ENCODE data around the gene CMTM5. TPM values are rescaled to one million over a fixed set of nuclear protein-coding genes. Genes with fewer than 3 reads are reported as not detected.

The CMTM5 gene
- total RNA-seq, 1 donor from 2014 or later, result 4.3 TPM

DNA sequence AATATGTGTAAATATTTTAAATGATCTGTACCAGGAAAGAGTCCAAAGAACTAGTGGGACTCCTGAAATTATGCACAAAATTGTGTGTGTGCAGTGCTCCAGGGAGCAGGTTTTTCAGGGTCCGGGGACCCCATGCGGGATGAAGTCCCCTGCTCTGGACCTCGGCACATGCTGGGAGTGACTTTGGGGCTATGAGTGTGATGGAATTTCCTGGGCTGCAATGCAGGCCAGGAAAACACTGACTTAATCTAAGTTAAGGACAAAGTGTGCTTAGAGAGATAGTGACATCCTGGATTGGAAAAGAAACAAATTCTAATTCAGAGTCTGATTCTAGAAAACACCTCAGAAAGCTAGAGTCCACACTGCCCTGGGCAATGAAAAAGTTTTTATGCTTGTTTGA, 37.4 kb downstream of the CMTM5 start:
- no peaks in the 10 kb centered on the region for H3F3A ChIP-seq (ENCODE audit: low read depth)
- TF ChIP-seq EZH2phosphoT487 (IDR thresholded peaks at IDR 0.05) (no peak), EZH2 (IDR thresholded peaks at IDR 0.05) (no peak)
- TF ChIP-seq, protein P1, sequence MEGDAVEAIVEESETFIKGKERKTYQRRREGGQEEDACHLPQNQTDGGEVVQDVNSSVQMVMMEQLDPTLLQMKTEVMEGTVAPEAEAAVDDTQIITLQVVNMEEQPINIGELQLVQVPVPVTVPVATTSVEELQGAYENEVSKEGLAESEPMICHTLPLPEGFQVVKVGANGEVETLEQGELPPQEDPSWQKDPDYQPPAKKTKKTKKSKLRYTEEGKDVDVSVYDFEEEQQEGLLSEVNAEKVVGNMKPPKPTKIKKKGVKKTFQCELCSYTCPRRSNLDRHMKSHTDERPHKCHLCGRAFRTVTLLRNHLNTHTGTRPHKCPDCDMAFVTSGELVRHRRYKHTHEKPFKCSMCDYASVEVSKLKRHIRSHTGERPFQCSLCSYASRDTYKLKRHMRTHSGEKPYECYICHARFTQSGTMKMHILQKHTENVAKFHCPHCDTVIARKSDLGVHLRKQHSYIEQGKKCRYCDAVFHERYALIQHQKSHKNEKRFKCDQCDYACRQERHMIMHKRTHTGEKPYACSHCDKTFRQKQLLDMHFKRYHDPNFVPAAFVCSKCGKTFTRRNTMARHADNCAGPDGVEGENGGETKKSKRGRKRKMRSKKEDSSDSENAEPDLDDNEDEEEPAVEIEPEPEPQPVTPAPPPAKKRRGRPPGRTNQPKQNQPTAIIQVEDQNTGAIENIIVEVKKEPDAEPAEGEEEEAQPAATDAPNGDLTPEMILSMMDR (IDR thresholded peaks at IDR 0.05), result no peak
- H3K36me3 ChIP-seq, result no peaks in the 10 kb centered on the region
- peaks cover 15% of the 10 kb centered on the region for H3K4me1 Mint-ChIP-seq
- no peak overlapping the region for H2AFZ ChIP-seq (replicated peaks)
- no peak for DNase-seq (ENCODE audit: low spot score)
- no peaks in the 10 kb centered on the region for H3K36me3 Mint-ChIP-seq
- H3K27me3 ChIP-seq, result no peaks in the 10 kb centered on the region
- no peaks in the 10 kb centered on the region for H3K9me3 ChIP-seq (ENCODE audit: low read depth)
- peaks cover 6% of the 10 kb centered on the region for H3K27me3 Mint-ChIP-seq (ENCODE audit: insufficient read depth, low read depth)
- H3K9ac ChIP-seq, result no peak overlapping the region
- no peak overlapping the region for H3K4me3 ChIP-seq
- peak overlapping the region; percentile 46 for H3K27ac Mint-ChIP-seq
- H3K27ac ChIP-seq, result no peak overlapping the region
- H3K4me1 ChIP-seq, result no peaks in the 10 kb centered on the region
- no peaks in the 10 kb centered on the region for H3K9me3 Mint-ChIP-seq
- H3K4me2 ChIP-seq, result no peak overlapping the region
- H4K20me1 ChIP-seq (ENCODE audit: low read depth), result no peaks in the 10 kb centered on the region
- H3K4me3 Mint-ChIP-seq, result no peak overlapping the region
- H3K79me2 ChIP-seq (ENCODE audit: low read depth), result no peaks in the 10 kb centered on the region

DNA sequence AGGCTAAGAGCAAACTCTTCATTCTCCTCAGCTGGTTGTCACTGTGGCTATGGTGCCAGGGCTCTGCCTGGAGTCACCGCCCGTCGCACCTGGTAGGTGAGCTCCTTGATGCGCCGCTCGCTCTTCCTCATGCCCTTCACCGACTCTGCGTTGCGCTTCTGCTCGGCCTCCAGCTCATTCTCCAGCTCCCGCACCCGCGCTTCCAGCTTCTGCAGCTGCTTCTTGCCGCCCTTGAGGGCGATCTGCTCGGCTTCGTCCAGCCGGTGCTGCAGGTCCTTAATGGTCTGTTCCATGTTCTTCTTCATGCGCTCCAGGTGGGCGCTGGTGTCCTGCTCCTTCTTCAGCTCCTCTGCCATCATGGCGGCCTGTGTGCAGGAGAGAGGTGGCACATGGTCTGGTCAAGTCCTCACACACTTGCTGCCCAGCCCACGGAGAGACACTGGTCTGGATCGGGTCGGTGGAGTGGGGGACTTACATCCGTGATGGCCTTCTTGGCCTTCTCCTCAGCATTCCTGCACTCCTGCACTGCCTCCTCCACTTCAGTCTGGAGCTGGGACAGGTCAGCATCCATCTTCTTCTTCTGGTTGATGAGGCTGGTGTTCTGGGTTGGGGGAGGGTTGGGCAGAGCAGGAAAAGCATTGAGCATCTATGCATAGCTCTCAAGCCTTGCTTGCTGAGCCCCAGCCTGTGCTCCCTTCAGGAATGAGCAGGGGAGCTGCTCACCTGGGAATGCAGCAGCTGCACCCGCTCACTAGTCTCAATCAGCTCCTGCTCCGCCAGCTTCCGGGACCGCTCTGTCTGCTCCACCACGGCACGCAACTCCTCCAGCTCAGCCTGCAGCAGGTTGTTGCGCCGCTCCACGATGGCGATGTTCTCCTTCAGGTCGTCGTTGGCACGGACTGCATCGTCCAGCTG, 38.3 kb downstream of the CMTM5 start:
- Mint-ChIP-seq H3K4me3 (no peak overlapping the region), H3K27me3 (ENCODE audit: insufficient read depth, low read depth) (peaks cover 6% of the 10 kb centered on the region), H3K4me1 (peaks cover 15% of the 10 kb centered on the region), H3K27ac (no peak overlapping the region), H3K36me3 (no peaks in the 10 kb centered on the region), H3K9me3 (no peaks in the 10 kb centered on the region)
- Histone ChIP-seq H4K20me1 (ENCODE audit: low read depth) (no peaks in the 10 kb centered on the region), H2AFZ (replicated peaks) (no peak overlapping the region), H3K36me3 (no peaks in the 10 kb centered on the region), H3F3A (ENCODE audit: low read depth) (no peaks in the 10 kb centered on the region), H3K79me2 (ENCODE audit: low read depth) (no peaks in the 10 kb centered on the region), H3K9ac (no peak overlapping the region), H3K4me3 (no peak overlapping the region), H3K27ac (no peak overlapping the region), H3K4me2 (no peak overlapping the region), H3K27me3 (no peaks in the 10 kb centered on the region), H3K4me1 (no peaks in the 10 kb centered on the region), H3K9me3 (ENCODE audit: low read depth) (no peaks in the 10 kb centered on the region)
- TF ChIP-seq EZH2 (IDR thresholded peaks at IDR 0.05) (no peak), EZH2phosphoT487 (IDR thresholded peaks at IDR 0.05) (no peak)
- TF ChIP-seq, protein P1 (IDR thresholded peaks at IDR 0.05), result no peak
- DNase-seq (ENCODE audit: low spot score), result no peak

DNA sequence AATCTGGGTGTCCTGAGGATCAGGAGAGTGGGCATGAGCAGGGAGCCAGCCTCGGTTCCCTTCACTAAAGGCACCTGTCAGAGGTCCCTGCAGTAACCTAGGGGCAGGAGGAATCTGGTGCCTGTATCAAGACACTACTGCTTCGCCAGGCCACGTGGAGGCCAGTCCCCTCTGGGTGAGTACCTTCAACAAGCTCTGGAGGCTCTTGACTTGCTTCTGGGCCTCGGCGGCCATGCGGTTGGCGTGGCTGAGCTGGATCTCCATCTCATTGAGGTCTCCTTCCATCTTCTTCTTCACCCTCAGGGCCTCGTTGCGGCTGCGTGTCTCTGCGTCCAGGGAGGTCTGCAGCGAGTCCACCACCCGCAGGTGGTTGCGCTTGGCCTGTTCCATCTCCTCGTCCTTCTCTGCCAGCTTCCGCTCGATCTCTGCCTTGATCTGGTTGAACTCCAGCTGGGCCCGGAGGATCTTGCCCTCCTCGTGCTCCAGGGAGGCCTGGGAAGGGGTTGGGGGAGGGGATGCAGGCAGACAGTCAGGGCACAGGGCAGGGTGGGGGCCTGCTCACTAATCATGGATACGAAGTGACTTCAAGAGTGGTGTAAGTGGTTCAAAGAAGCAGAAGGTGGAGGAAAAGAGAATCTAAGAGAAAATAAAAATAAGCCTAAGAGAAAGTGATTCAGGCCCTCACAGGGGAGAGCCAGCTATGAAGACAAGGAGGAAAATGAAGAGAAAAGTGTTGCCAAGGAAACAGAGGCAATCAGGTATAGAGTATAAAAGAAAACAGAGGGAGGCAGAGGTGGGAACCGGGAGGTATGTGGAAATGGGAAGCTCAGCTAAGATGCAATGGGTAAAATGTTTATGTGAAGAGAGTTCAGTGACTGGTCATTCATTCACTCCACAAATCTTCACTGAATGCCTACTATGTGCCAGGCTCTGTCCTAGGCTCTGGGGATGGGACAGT, 39.3 kb downstream of the CMTM5 start:
- no peaks in the 10 kb centered on the region for H3K4me1 ChIP-seq

More for the DNA sequence above, 39.3 kb downstream of the CMTM5 start:
- Mint-ChIP-seq H3K9me3 (no peaks in the 10 kb centered on the region), H3K36me3 (no peaks in the 10 kb centered on the region), H3K4me1 (peaks cover 15% of the 10 kb centered on the region), H3K27ac (peak overlapping the region; percentile 2), H3K27me3 (ENCODE audit: insufficient read depth, low read depth) (peaks cover 6% of the 10 kb centered on the region), H3K4me3 (no peak overlapping the region)
- no peak overlapping the region for H3K9ac ChIP-seq
- H3F3A ChIP-seq (ENCODE audit: low read depth), result no peaks in the 10 kb centered on the region
- no peaks in the 10 kb centered on the region for H3K79me2 ChIP-seq (ENCODE audit: low read depth)
- no peaks in the 10 kb centered on the region for H3K9me3 ChIP-seq (ENCODE audit: low read depth)
- H3K36me3 ChIP-seq, result no peaks in the 10 kb centered on the region
- no peak for DNase-seq (ENCODE audit: low spot score)
- H3K4me3 ChIP-seq, result no peak overlapping the region
- TF ChIP-seq EZH2phosphoT487 (IDR thresholded peaks at IDR 0.05), result no peak
- TF ChIP-seq EZH2 (IDR thresholded peaks at IDR 0.05), result no peak
- TF ChIP-seq, protein P1 (IDR thresholded peaks at IDR 0.05), result no peak
- no peaks in the 10 kb centered on the region for H3K27me3 ChIP-seq
- H4K20me1 ChIP-seq (ENCODE audit: low read depth), result no peaks in the 10 kb centered on the region
- no peak overlapping the region for H3K27ac ChIP-seq
- H2AFZ ChIP-seq (replicated peaks), result no peak overlapping the region
- no peak overlapping the region for H3K4me2 ChIP-seq
